Endothelial cell of umbilical vein (primary cell): ENCODE results near the gene CABLES1.

Source experiments
- EZH2 ChIP-seq: IDR thresholded peaks from 2 replicates; pipeline ENCODE4 v1.6.1; 2012; ENCODE audit warnings: borderline replicate concordance, low read depth, mild to moderate bottlenecking, moderate library complexity, low read length, inconsistent platforms; ENCODE audit not compliant: severe bottlenecking
- FOS ChIP-seq: IDR thresholded peaks from 2 replicates; pipeline ENCODE4 v1.6.1; 2011; ENCODE audit warnings: mild to moderate bottlenecking, low read length, moderate library complexity, borderline replicate concordance; ENCODE audit not compliant: insufficient read depth
- GATA2 ChIP-seq: IDR thresholded peaks from 2 replicates; pipeline ENCODE4 v1.7.0; 2011; ENCODE audit warnings: low read depth, mild to moderate bottlenecking, moderate library complexity, mixed read lengths, low read length; ENCODE audit not compliant: insufficient read length, insufficient read depth
- JUN ChIP-seq: IDR thresholded peaks from 2 replicates; pipeline ENCODE4 v1.6.1; 2011; ENCODE audit warnings: borderline replicate concordance, low read depth; ENCODE audit not compliant: insufficient read length, insufficient read depth
- MYC ChIP-seq: IDR thresholded peaks from one replicate; pipeline ENCODE4 v1.6.1; 2011; ENCODE audit warnings: mild to moderate bottlenecking, low read depth, low read length
- POLR2A ChIP-seq: IDR thresholded peaks from 2 replicates; pipeline ENCODE4 v1.6.1; 2012; ENCODE audit warnings: low read depth, mild to moderate bottlenecking, control low read depth, low read length
- POLR2AphosphoS5 ChIP-seq: IDR thresholded peaks from 2 replicates; pipeline ENCODE4 v1.6.1; 2012; ENCODE audit warnings: low read depth, mild to moderate bottlenecking, control low read depth, low read length, moderate library complexity; ENCODE audit not compliant: insufficient read depth
- TF ChIP-seq, protein P1 (sequence below), 2 donors: IDR thresholded peaks; 1 replicate in 1 of 2; 2 replicates in 1 of 2; pipeline ENCODE4 v1.5.1; 2011; ENCODE audit warnings: low read length in 2 of 2, mild to moderate bottlenecking in 2 of 2, moderate library complexity in 2 of 2, control low read depth in 1 of 2, inconsistent platforms in 1 of 2, low read depth in 1 of 2; ENCODE audit not compliant: insufficient read depth in 1 of 2; ENCODE audit errors: extremely low read depth in 1 of 2
- TF ChIP-seq, protein P2 (sequence below): IDR thresholded peaks from 2 replicates; pipeline ENCODE4 v1.6.1; 2011; ENCODE audit not compliant: insufficient read depth, insufficient read length

DNA sequence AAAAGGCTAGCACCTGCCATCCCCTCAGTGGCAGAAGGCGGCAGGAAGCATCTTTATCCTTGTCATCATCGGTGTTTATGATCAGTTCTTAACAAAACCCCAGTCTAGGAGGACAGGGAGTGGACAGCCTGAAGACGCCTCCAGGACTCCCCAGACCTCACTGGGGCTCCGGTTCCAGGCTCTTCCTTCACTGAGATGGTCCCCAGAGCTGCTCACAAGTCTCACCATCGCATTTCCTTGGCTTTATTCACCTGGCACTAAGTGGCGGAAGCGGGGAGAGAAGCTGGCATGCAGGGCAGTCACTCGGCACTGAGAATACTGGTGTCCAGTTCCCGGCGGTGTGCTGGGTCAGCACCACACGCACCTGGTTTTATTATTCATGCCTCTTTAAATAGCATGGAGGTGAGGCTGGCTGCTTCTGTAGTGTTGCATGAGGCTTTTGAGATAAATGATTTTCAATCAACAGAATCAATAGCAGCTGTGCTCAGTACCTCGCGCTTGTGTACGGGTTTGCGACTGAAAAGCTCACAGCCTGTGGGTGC is 68.7 kb downstream of the CABLES1 start:
- TF ChIP-seq, protein P1, sequence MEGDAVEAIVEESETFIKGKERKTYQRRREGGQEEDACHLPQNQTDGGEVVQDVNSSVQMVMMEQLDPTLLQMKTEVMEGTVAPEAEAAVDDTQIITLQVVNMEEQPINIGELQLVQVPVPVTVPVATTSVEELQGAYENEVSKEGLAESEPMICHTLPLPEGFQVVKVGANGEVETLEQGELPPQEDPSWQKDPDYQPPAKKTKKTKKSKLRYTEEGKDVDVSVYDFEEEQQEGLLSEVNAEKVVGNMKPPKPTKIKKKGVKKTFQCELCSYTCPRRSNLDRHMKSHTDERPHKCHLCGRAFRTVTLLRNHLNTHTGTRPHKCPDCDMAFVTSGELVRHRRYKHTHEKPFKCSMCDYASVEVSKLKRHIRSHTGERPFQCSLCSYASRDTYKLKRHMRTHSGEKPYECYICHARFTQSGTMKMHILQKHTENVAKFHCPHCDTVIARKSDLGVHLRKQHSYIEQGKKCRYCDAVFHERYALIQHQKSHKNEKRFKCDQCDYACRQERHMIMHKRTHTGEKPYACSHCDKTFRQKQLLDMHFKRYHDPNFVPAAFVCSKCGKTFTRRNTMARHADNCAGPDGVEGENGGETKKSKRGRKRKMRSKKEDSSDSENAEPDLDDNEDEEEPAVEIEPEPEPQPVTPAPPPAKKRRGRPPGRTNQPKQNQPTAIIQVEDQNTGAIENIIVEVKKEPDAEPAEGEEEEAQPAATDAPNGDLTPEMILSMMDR (IDR thresholded peaks at IDR 0.05; ENCODE audit: extremely low read depth in 1 of 2, insufficient read depth in 1 of 2, low read depth in 1 of 2, low read length in 2 of 2), result no peak
- TF ChIP-seq POLR2AphosphoS5, result no peak
- TF ChIP-seq EZH2, result no peak
- TF ChIP-seq JUN, result no peak
- TF ChIP-seq POLR2A, result no peak
- TF ChIP-seq, protein P2, sequence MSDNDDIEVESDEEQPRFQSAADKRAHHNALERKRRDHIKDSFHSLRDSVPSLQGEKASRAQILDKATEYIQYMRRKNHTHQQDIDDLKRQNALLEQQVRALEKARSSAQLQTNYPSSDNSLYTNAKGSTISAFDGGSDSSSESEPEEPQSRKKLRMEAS, result no peak
- no peak for TF ChIP-seq GATA2
- no peak for TF ChIP-seq MYC
- no peak for TF ChIP-seq FOS
